Measurements from ENCODE around the gene SLC13A2. TPM values are rescaled to one million over a fixed set of nuclear protein-coding genes. Genes with fewer than 3 reads are reported as not detected.

Gene SLC13A2
- total RNA-seq, 2 donors from 2014 or later: 1.8 TPM; not detected in 1

DNA sequence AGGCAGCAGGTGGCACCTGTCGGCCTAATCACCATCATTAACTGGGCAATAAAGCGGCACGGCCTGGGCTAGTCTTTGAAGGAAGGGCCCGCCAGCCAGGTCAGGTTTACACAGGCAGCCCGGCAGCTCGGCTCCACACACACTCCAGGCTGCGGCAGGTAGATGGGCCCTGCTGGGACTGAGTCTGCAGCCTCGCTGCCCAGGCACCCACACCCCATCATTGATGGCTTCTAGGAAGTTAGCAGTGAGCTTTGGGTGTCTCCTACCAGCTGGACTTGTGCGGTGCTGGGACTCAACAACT lies 25.9 kb downstream of the SLC13A2 start:
- intact Hi-C loops (cut with DNase I): no loop called here
- DNase-seq (peak in 1 of 4 donors; percentile 19), ATAC-seq (no peak)
- no peaks in the 10 kb centered on the region for H3K9me3 ChIP-seq
- WGBS, 2 donors: 65 to 82% methylated on average over 2 to 9 of the region's 9 CpGs
- H3K27me3 ChIP-seq: no peaks in the 10 kb centered on the region
- H3K36me3 ChIP-seq (replicated peaks in 1 of 2; ENCODE audit: insufficient read depth in 1 of 2, low read depth in 2 of 2): no peaks in the 10 kb centered on the region
- H3K4me3 ChIP-seq: no peak overlapping the region
- H3K4me1 ChIP-seq: peaks cover 35% of the 10 kb centered on the region
- H3K27ac ChIP-seq: peak overlapping the region in 2 of 4 donors; percentile 22 to 37
- TF ChIP-seq, protein P1, sequence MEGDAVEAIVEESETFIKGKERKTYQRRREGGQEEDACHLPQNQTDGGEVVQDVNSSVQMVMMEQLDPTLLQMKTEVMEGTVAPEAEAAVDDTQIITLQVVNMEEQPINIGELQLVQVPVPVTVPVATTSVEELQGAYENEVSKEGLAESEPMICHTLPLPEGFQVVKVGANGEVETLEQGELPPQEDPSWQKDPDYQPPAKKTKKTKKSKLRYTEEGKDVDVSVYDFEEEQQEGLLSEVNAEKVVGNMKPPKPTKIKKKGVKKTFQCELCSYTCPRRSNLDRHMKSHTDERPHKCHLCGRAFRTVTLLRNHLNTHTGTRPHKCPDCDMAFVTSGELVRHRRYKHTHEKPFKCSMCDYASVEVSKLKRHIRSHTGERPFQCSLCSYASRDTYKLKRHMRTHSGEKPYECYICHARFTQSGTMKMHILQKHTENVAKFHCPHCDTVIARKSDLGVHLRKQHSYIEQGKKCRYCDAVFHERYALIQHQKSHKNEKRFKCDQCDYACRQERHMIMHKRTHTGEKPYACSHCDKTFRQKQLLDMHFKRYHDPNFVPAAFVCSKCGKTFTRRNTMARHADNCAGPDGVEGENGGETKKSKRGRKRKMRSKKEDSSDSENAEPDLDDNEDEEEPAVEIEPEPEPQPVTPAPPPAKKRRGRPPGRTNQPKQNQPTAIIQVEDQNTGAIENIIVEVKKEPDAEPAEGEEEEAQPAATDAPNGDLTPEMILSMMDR (IDR thresholded peaks at IDR 0.05): no peak
- no peak for TF ChIP-seq POLR2A (IDR thresholded peaks at IDR 0.05)

- DNase-seq (no peak), ATAC-seq (no peak)
- H3K9me3 ChIP-seq: no peaks in the 10 kb centered on the region
- intact Hi-C loops (cut with DNase I): no loop called here
- TF ChIP-seq, protein P1 (IDR thresholded peaks at IDR 0.05): no peak
- TF ChIP-seq POLR2A (IDR thresholded peaks at IDR 0.05): no peak
- H3K27me3 ChIP-seq: no peaks in the 10 kb centered on the region
- H3K27ac ChIP-seq: no peak overlapping the region
- H3K36me3 ChIP-seq (replicated peaks in 1 of 2; ENCODE audit: insufficient read depth in 1 of 2, low read depth in 2 of 2): no peaks in the 10 kb centered on the region
- WGBS, 2 donors: 69 to 75% methylated on average over 9 of the region's 9 CpGs
- H3K4me3 ChIP-seq: no peak overlapping the region
- H3K4me1 ChIP-seq: peaks cover 35% of the 10 kb centered on the region
Measured at GRCh38 chr17:28499684-28500357, 26.4 kb downstream of the SLC13A2 start.

DNA sequence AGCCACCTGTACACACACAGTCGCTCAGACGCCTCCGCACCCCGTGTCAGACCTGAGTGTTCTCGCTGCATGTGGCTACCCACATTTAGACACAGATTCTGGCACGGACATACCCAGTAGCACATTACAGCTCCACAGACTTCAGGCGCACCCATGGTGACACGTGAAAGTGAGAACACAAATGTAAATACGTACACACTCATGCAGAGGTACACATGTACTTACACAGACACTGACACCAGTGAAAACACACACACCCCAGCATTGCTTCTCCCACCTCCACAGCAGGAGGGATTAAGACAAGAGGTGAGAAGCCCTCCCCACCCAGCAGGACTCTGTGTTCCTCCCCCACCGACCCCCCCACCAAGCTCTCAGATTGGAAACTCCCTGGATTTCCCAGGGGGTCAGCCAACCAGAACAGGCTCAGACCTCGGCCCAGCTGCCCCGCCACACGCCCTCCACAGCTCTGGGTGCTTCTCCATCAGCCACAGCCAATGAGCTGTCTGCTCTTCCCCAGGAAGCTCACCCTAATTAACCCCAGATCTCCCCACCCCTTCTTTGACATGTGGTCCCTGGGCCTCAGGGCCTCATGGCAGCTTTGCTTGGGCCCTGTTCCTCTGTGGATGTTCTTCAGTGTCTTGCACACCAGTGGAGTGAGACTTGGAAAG lies 27.4 kb downstream of the SLC13A2 start:
- Histone ChIP-seq H3K27me3 (no peaks in the 10 kb centered on the region), H3K9me3 (no peaks in the 10 kb centered on the region), H3K27ac (no peak overlapping the region), H3K4me1 (peaks cover 35% of the 10 kb centered on the region), H3K36me3 (replicated peaks in 1 of 2; ENCODE audit: insufficient read depth in 1 of 2, low read depth in 2 of 2) (no peaks in the 10 kb centered on the region), H3K4me3 (no peak overlapping the region)
- WGBS, 2 donors: 70% methylated on average over 9 to 13 of the region's 13 CpGs
- intact Hi-C loops (cut with DNase I): no loop called here
- ATAC-seq (no peak), DNase-seq (no peak)
- TF ChIP-seq, protein P1 (IDR thresholded peaks at IDR 0.05): no peak
- no peak for TF ChIP-seq POLR2A (IDR thresholded peaks at IDR 0.05)

DNA sequence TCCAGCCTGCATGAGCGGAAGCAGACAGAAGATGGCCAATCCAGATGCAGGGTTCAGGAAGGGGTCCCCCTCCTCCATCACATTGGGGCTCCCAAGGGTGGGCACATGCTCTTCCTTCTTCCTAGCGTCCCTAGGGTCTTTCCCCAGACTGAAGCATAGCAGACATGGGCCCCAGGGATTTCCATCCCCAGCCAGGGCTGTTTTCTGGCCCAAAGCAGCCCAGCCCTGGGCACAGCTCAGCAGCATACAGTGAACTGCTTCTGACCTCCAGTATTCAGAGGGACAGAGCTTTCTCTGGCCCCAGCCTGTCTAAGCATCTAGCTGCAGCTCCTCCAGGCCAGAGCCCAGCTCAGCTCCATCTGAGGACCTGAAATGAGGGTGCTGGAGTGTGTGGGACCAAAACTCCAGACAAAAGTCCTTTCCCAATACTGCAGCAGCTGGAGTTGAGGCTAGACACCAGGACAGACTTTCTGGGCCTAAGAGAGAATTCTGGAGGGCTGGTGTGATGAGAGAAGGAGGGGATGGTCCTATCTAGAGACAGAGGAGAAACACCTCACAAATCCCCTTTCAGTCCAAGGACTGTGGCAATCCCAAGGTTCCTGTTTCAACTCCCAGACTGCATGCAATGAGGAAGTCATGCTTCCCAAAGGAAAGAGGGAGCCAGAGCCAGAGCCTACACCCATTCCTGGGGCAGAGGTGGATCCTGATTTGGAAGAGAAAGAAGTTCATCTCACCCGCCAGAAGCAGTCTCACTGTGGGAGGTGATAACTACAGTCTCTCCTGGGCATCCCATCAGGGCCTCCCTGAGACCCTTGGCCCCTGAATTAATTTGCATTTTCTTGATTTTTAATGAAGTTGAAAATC lies 28.2 kb downstream of the SLC13A2 start:
- Histone ChIP-seq H3K27me3 (no peaks in the 10 kb centered on the region), H3K36me3 (replicated peaks in 1 of 2; ENCODE audit: insufficient read depth in 1 of 2, low read depth in 2 of 2) (no peaks in the 10 kb centered on the region), H3K27ac (no peak overlapping the region), H3K4me3 (no peak overlapping the region), H3K4me1 (peaks cover 28% of the 10 kb centered on the region), H3K9me3 (no peaks in the 10 kb centered on the region)
- ATAC-seq (no peak), DNase-seq (no peak)
- TF ChIP-seq, protein P1 (IDR thresholded peaks at IDR 0.05): no peak
- TF ChIP-seq POLR2A (IDR thresholded peaks at IDR 0.05): no peak
- WGBS, 2 donors: 72 to 90% methylated on average over 2 to 3 of the region's 3 CpGs
- intact Hi-C loops (cut with DNase I): no loop called here

All from body of pancreas (tissue), 4 donors.